ENCODE measurements around the gene IDUA. TPM values are rescaled to one million over a fixed set of nuclear protein-coding genes. Genes with fewer than 3 reads are reported as not detected.

The IDUA gene
- total RNA-seq, 1 donor from 2014 or later, result 37.2 TPM

DNA sequence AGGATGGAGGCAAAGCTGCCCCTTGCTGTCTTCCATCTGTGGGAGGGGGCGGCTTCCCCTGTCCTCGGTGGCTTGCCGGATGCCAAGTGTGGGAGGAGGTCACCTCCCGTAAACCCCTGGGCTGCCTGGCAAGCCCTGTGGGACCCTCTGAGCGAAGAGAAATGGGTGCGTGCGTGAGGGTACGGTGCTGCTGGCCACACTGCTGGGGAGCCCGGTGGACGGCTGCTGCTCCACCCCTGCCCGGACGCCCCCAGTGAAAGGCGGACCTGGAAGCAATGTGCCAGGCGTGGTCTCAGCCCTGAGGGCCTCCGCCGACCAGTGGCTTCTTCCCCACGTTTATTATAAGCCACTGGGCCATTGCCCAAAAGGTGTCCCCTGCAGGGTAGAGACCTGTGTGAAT is 4.6 kb upstream of the IDUA start:
- Mint-ChIP-seq H3K9me3 (no peaks in the 10 kb centered on the region), H3K36me3 (no peaks in the 10 kb centered on the region), H3K4me1 (ENCODE audit: unreplicated experiment) (peaks cover 12% of the 10 kb centered on the region), H3K27me3 (no peaks in the 10 kb centered on the region), H3K27ac (no peak overlapping the region), H3K4me3 (no peak overlapping the region)
- no peak for DNase-seq (ENCODE audit: extremely low spot score, unreplicated experiment)
- no peak for TF ChIP-seq CTCF (conservative IDR thresholded peaks at IDR 0.05)

- no peak for DNase-seq (ENCODE audit: extremely low spot score, unreplicated experiment)
- Mint-ChIP-seq H3K36me3 (no peaks in the 10 kb centered on the region), H3K4me3 (no peak overlapping the region), H3K9me3 (no peaks in the 10 kb centered on the region), H3K4me1 (ENCODE audit: unreplicated experiment) (peaks cover 12% of the 10 kb centered on the region), H3K27me3 (no peaks in the 10 kb centered on the region), H3K27ac (no peak overlapping the region)
- TF ChIP-seq CTCF (conservative IDR thresholded peaks at IDR 0.05), result no peak
Measured at GRCh38 chr4:982814-983213, 4.0 kb upstream of the IDUA start.

DNA sequence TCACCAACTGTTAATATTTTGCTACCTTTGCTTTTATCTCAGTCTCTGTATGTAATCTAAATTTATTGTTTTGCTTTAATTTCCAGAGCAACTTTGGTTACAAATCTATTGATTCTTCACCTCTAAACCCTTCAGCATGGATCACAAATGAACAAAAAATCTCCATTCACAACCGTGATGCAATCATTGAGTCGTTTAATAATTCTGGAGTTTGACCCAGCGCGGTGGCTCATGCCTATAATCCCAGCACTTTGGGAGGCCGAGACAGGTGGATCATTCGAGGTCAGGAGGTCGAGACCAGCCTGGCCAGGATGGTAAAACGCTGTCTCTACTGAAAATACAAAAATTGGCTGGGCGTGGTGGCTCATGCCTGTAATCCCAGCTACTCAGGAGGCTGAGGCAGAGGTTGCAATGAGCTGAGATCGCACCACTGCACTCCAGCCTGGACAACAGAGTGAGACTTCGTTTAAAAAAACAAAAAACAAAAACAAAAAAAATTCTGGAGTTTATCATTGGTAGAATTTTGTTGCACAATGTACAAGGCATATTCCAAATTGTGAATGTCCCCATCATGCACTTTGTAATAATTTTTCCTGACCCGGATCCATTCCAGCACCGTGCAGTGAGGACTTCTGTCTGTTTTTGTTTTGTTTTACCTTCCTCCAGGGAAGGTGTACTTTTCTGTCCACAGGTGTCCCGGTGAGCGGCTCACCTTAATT is 2.3 kb upstream of the IDUA start:
- peak overlapping the region; percentile 71 for H3K4me3 Mint-ChIP-seq
- H3K27me3 Mint-ChIP-seq, result no peaks in the 10 kb centered on the region
- H3K27ac Mint-ChIP-seq, result no peak overlapping the region
- no peaks in the 10 kb centered on the region for H3K9me3 Mint-ChIP-seq
- DNase-seq (ENCODE audit: extremely low spot score, unreplicated experiment), result no peak
- TF ChIP-seq CTCF (conservative IDR thresholded peaks at IDR 0.05), result no peak
- H3K36me3 Mint-ChIP-seq, result no peaks in the 10 kb centered on the region
- peaks cover 12% of the 10 kb centered on the region for H3K4me1 Mint-ChIP-seq (ENCODE audit: unreplicated experiment)

- Mint-ChIP-seq H3K4me3 (peak overlapping the region; percentile 71), H3K4me1 (ENCODE audit: unreplicated experiment) (peaks cover 12% of the 10 kb centered on the region), H3K27ac (no peak overlapping the region), H3K27me3 (no peaks in the 10 kb centered on the region), H3K9me3 (no peaks in the 10 kb centered on the region), H3K36me3 (no peaks in the 10 kb centered on the region)
- TF ChIP-seq CTCF (conservative IDR thresholded peaks at IDR 0.05), result no peak
- DNase-seq (ENCODE audit: extremely low spot score, unreplicated experiment), result no peak
Measured at GRCh38 chr4:985123-985830, 1.6 kb upstream of the IDUA start.

GRCh38 chr4:986428-986878 is 391 bp upstream of the IDUA start:
- peak overlapping the region; percentile 93 for H3K4me3 Mint-ChIP-seq

More at GRCh38 chr4:986428-986878, 391 bp upstream of the IDUA start:
- Mint-ChIP-seq H3K36me3 (no peaks in the 10 kb centered on the region), H3K27me3 (no peaks in the 10 kb centered on the region), H3K4me1 (ENCODE audit: unreplicated experiment) (peaks cover 12% of the 10 kb centered on the region), H3K9me3 (no peaks in the 10 kb centered on the region), H3K27ac (peak overlapping the region; percentile 74)
- DNase-seq (ENCODE audit: extremely low spot score, unreplicated experiment), result no peak
- TF ChIP-seq CTCF (conservative IDR thresholded peaks at IDR 0.05), result no peak
